Chondrocyte (in vitro differentiated cells): ENCODE measurements around the gene AGR3. TPM values are rescaled to one million over a fixed set of nuclear protein-coding genes. Genes with fewer than 3 reads are reported as not detected.

Experiments
- DNase-seq: peaks from one replicate; pipeline ENCODE4 v3.0.0; 2021; ENCODE audit warnings: mixed read lengths, low spot score
- H3K27ac Mint-ChIP-seq: one replicate; pipeline ENCODE4 v1.8.0; 2021; ENCODE audit warnings: mild to moderate bottlenecking, moderate library complexity, mixed read lengths; ENCODE audit not compliant: unreplicated experiment
- H3K27me3 Mint-ChIP-seq: 2 replicates; pipeline ENCODE4 v1.8.0; 2021; ENCODE audit warnings: low read depth, mixed read lengths
- H3K36me3 Mint-ChIP-seq: 2 replicates; pipeline ENCODE4 v1.8.0; 2021; ENCODE audit warnings: low read depth, mixed read lengths
- H3K4me1 Mint-ChIP-seq: 2 replicates; pipeline ENCODE4 v1.8.0; 2021; ENCODE audit warnings: low read depth, mild to moderate bottlenecking, mixed read lengths
- H3K4me3 Mint-ChIP-seq: one replicate; pipeline ENCODE4 v1.8.0; 2021; ENCODE audit warnings: mild to moderate bottlenecking, moderate library complexity, mixed read lengths; ENCODE audit not compliant: unreplicated experiment
- H3K9me3 Mint-ChIP-seq: 2 replicates; pipeline ENCODE4 v1.8.0; 2021; ENCODE audit warnings: low read depth, mixed read lengths
- CTCF ChIP-seq: fragments of 200-600 bp; sonication (generic); IDR thresholded peaks from 2 replicates; pipeline ENCODE4 v1.5.0; 2021; ENCODE audit warnings: antibody characterized with exemption, mild to moderate bottlenecking, moderate library complexity
- total RNA-seq: library from RNA; stranded (reverse); gene quantifications from 3 replicates; pipeline ENCODE4 v1.2.1, GENCODE V29; 2021

AGR3 gene
- total RNA-seq, 1 donor from 2014 or later: not detected

- Mint-ChIP-seq H3K27me3 (no peaks in the 10 kb centered on the region), H3K36me3 (no peaks in the 10 kb centered on the region), H3K4me1 (no peaks in the 10 kb centered on the region), H3K27ac (no peak overlapping the region), H3K4me3 (no peak overlapping the region), H3K9me3 (no peaks in the 10 kb centered on the region)
- DNase-seq: no peak
- TF ChIP-seq CTCF: no peak
Observed at GRCh38 chr7:16883918-16884317, 2.1 kb upstream of the AGR3 start.

- H3K4me1 Mint-ChIP-seq: no peaks in the 10 kb centered on the region
- no peaks in the 10 kb centered on the region for H3K36me3 Mint-ChIP-seq
- TF ChIP-seq CTCF: no peak
- DNase-seq: no peak
- no peaks in the 10 kb centered on the region for H3K9me3 Mint-ChIP-seq
- no peak overlapping the region for H3K4me3 Mint-ChIP-seq
- no peak overlapping the region for H3K27ac Mint-ChIP-seq
- no peaks in the 10 kb centered on the region for H3K27me3 Mint-ChIP-seq
Observed at GRCh38 chr7:16880554-16880953, 1.2 kb downstream of the AGR3 start.

GRCh38 chr7:16879181-16879580, 2.6 kb downstream of the AGR3 start:
- no peak overlapping the region for H3K4me3 Mint-ChIP-seq
- no peaks in the 10 kb centered on the region for H3K36me3 Mint-ChIP-seq
- no peaks in the 10 kb centered on the region for H3K27me3 Mint-ChIP-seq
- TF ChIP-seq CTCF: no peak
- H3K9me3 Mint-ChIP-seq: peaks cover 2% of the 10 kb centered on the region
- no peak overlapping the region for H3K27ac Mint-ChIP-seq
- peaks cover 3% of the 10 kb centered on the region for H3K4me1 Mint-ChIP-seq
- no peak for DNase-seq

GRCh38 chr7:16875861-16876260, 5.9 kb downstream of the AGR3 start:
- DNase-seq: no peak
- Mint-ChIP-seq H3K27me3 (no peaks in the 10 kb centered on the region), H3K9me3 (peaks cover 13% of the 10 kb centered on the region), H3K4me3 (no peak overlapping the region), H3K4me1 (peaks cover 11% of the 10 kb centered on the region), H3K36me3 (no peaks in the 10 kb centered on the region), H3K27ac (no peak overlapping the region)
- TF ChIP-seq CTCF: no peak

- Mint-ChIP-seq H3K9me3 (peaks cover 13% of the 10 kb centered on the region), H3K4me1 (peaks cover 11% of the 10 kb centered on the region), H3K27me3 (no peaks in the 10 kb centered on the region), H3K36me3 (no peaks in the 10 kb centered on the region), H3K27ac (no peak overlapping the region), H3K4me3 (no peak overlapping the region)
- TF ChIP-seq CTCF: no peak
- DNase-seq: no peak
Observed at GRCh38 chr7:16874066-16874465, 7.7 kb downstream of the AGR3 start.
